ENCODE results near the gene CLCN5. TPM values are rescaled to one million over a fixed set of nuclear protein-coding genes. Genes with fewer than 3 reads are reported as not detected.

The CLCN5 gene
- total RNA-seq, 5 donors from 2014 or later (not counting 1 experiment from before 2014, with no cell fraction given) = 1.4 to 2.3 (median 2.2) TPM

GRCh38 chrX:50125480-50125879 lies 203.1 kb downstream of the CLCN5 start:
- Mint-ChIP-seq H3K4me1 (no peaks in the 10 kb centered on the region), H3K27me3 (peaks cover 1 to 38% of the 10 kb centered on the region in 2 donors), H3K4me3 (no peak overlapping the region), H3K9me3 (no peaks in the 10 kb centered on the region), H3K27ac (no peak overlapping the region), H3K36me3 (no peaks in the 10 kb centered on the region)
- DNase-seq (no peak), ATAC-seq (replicated peaks in 1 of 4) (no peak)
- ChIA-PET POLR2A (no interaction called here), CTCF (no interaction called here)
- no peaks in the 10 kb centered on the region for H3K4me1 ChIP-seq (ENCODE audit: control insufficient read depth in 1 of 2, extremely low read depth in 1 of 2, insufficient read depth in 2 of 2, low read length in 2 of 2)
- H3K27ac ChIP-seq (ENCODE audit: low read length) = no peak overlapping the region
- no peaks in the 10 kb centered on the region for H3K36me3 ChIP-seq (ENCODE audit: control insufficient read depth in 2 of 2, extremely low read depth in 1 of 2, insufficient read depth in 1 of 2, low read length in 1 of 2)
- H3K4me3 ChIP-seq (ENCODE audit: control insufficient read depth in 1 of 2, extremely low read depth in 1 of 2, low read length in 1 of 2) = no peak overlapping the region
- no peaks in the 10 kb centered on the region for H3K9me3 ChIP-seq
- H3K27me3 ChIP-seq (replicated peaks in 1 of 2; ENCODE audit: control insufficient read depth in 2 of 2, extremely low read depth in 1 of 2, insufficient read depth in 2 of 2, low read length in 1 of 2) = no peaks in the 10 kb centered on the region
- no CpG with 5 or more reads among the region's 1 CpG for WGBS (ENCODE audit: insufficient coverage)

GRCh38 chrX:50147972-50148371 lies 225.6 kb downstream of the CLCN5 start:
- no peaks in the 10 kb centered on the region for H3K4me1 ChIP-seq (ENCODE audit: control insufficient read depth in 1 of 2, extremely low read depth in 1 of 2, insufficient read depth in 2 of 2, low read length in 2 of 2)
- Mint-ChIP-seq H3K36me3 (no peaks in the 10 kb centered on the region), H3K4me1 (no peaks in the 10 kb centered on the region), H3K27me3 (peaks cover 0 to 11% of the 10 kb centered on the region in 2 donors), H3K27ac (no peak overlapping the region), H3K4me3 (no peak overlapping the region), H3K9me3 (no peaks in the 10 kb centered on the region)
- ATAC-seq (replicated peaks in 1 of 4) (no peak), DNase-seq (no peak)
- H3K4me3 ChIP-seq (ENCODE audit: control insufficient read depth in 1 of 2, extremely low read depth in 1 of 2, low read length in 1 of 2) = no peak overlapping the region
- POLR2A ChIA-PET = no interaction called here
- no peaks in the 10 kb centered on the region for H3K36me3 ChIP-seq (ENCODE audit: control insufficient read depth in 2 of 2, extremely low read depth in 1 of 2, insufficient read depth in 1 of 2, low read length in 1 of 2)
- no peaks in the 10 kb centered on the region for H3K27me3 ChIP-seq (replicated peaks in 1 of 2; ENCODE audit: control insufficient read depth in 2 of 2, extremely low read depth in 1 of 2, insufficient read depth in 2 of 2, low read length in 1 of 2)
- no peaks in the 10 kb centered on the region for H3K9me3 ChIP-seq
- CTCF ChIA-PET = no interaction called here
- WGBS (ENCODE audit: insufficient coverage) = no CpG with 5 or more reads among the region's 7 CpGs
- H3K27ac ChIP-seq (ENCODE audit: low read length) = no peak overlapping the region

Other genes starting within 250 kb of the CLCN5 start
- not detected for gene PAGE1, start 226.6 kb upstream of the CLCN5 start, total RNA-seq
- not detected for gene PAGE4, start 93.3 kb upstream of the CLCN5 start, total RNA-seq
- 1 to 10 TPM; 2.9 to 5.3 (median 3.7) TPM for gene USP27X, start 43.1 kb upstream of the CLCN5 start, total RNA-seq